Transverse colon (tissue), 4 donors: Measurements from ENCODE around the gene GBX2. TPM values are rescaled to one million over a fixed set of nuclear protein-coding genes. Genes with fewer than 3 reads are reported as not detected.

Experiments
- DNase-seq: peaks from one replicate; pipeline ENCODE4 v3.0.0-alpha.2; 2019
- H3K27ac ChIP-seq, 4 donors: fragments of 200-600 bp; sonication (generic); 2 replicates each; pipeline ENCODE4 v1.5.1; 2016 to 2018; ENCODE audit warnings: inconsistent platforms in 4 of 4
- H3K27me3 ChIP-seq: fragments of 200-600 bp; sonication (generic); 2 replicates; pipeline ENCODE4 v1.5.1; 2017; ENCODE audit warnings: inconsistent platforms
- H3K36me3 ChIP-seq, 4 donors: fragments of 200-600 bp; sonication (generic); 2 replicates each; pipeline ENCODE4 v1.5.1; 2017 to 2019; ENCODE audit warnings: inconsistent platforms in 4 of 4
- H3K4me1 ChIP-seq, 4 donors: fragments of 200-600 bp; sonication (generic); 2 replicates each; pipeline ENCODE4 v1.5.1; 2017 to 2020; ENCODE audit warnings: inconsistent platforms in 4 of 4
- H3K4me3 ChIP-seq, 4 donors: fragments of 200-600 bp; sonication (generic); 1 replicate in 1 of 4; 2 replicates in 3 of 4; pipeline versions ENCODE4 v1.5.1 to v1.6.1; 2017 to 2019; ENCODE audit warnings: inconsistent platforms in 4 of 4
- H3K9me3 ChIP-seq, 2 donors: fragments of 200-600 bp; sonication (generic); 2 replicates each; pipeline ENCODE4 v1.5.1; 2017 to 2019; ENCODE audit warnings: inconsistent platforms in 2 of 2
- CTCF ChIP-seq, 5 experiments: fragments of 200-600 bp in 3 of 5; fragments of 450-650 bp in 2 of 5; sonication (generic) in 3 of 5; IDR thresholded peaks; 1 replicate in 2 of 5; 2 replicates in 3 of 5; pipeline ENCODE4 v1.5.1; 2016 to 2017; ENCODE audit warnings: antibody characterized with exemption in 5 of 5, inconsistent platforms in 3 of 5, mild to moderate bottlenecking in 2 of 5, moderate library complexity in 1 of 5
- EP300 ChIP-seq: sonication (generic); formaldehyde crosslinking; IDR thresholded peaks from one replicate; pipeline ENCODE4 v1.6.1; 2017; ENCODE audit warnings: antibody characterized with exemption, low read depth
- POLR2A ChIP-seq: fragments of 450-650 bp; IDR thresholded peaks from one replicate; pipeline ENCODE4 v1.6.1; 2016; ENCODE audit warnings: antibody characterized with exemption, mild to moderate bottlenecking, moderate library complexity
- POLR2AphosphoS5 ChIP-seq, 3 donors: sonication (generic); formaldehyde crosslinking; IDR thresholded peaks; one replicate each; pipeline ENCODE4 v1.6.1; 2016; ENCODE audit warnings: antibody characterized with exemption in 3 of 3
- WGBS, 2 donors: methylation state at CpG; one replicate each; pipeline ENCODE4 v1.1.5; 2018; ENCODE audit warnings: low coverage in 1 of 2; 5-methylcytosine and 5-hydroxymethylcytosine counted together
- in situ Hi-C, 4 donors: fragments of 200-750 bp; cut with MboI; loops; one replicate each; pipeline versions ENCODE4 v1.15.0 to v1.15.1; 2017; ENCODE audit warnings: low sequenced_read_pairs in 3 of 4, low pct_ligation_motif_present in 1 of 4, low pct_unique_long_range_greater_than_20kb in 1 of 4
- intact Hi-C: fragments of 100-400 bp; cut with DNase I; formaldehyde crosslinking; loops from one replicate; pipeline ENCODE4 v1.15.1; 2023; ENCODE audit warnings: low total_unique reads
- total RNA-seq, 4 donors: library from RNA; depleted of rRNA; stranded (reverse); fragments of >200 nt; gene quantifications; one replicate each; pipeline ENCODE4 v1.1.0, GENCODE V29; 2016

GBX2 gene
- total RNA-seq, 4 donors from 2014 or later, result not detected

GRCh38 chr2:236175548-236176150 lies 7.5 kb upstream of the GBX2 start:
- WGBS, 2 donors, result 24 to 47% methylated on average over 3 to 6 of the region's 6 CpGs
- Histone ChIP-seq H3K27ac (no peak overlapping the region), H3K4me3 (no peak overlapping the region), H3K36me3 (no peaks in the 10 kb centered on the region), H3K9me3 (no peaks in the 10 kb centered on the region), H3K27me3 (peaks cover 100% of the 10 kb centered on the region), H3K4me1 (peaks cover 7 to 53% (median 29%) of the 10 kb centered on the region in 4 donors)
- DNase-seq, result no peak
- TF ChIP-seq EP300 (no peak), CTCF (IDR thresholded peaks at IDR 0.05) (no peak), POLR2AphosphoS5 (IDR thresholded peaks at IDR 0.05) (no peak), POLR2A (no peak)
- in situ Hi-C loops, result loop anchor here in 1 of 4 donors (10.0 kb wide), 1 partner anchor 401 kb away; no protein-coding TSS in a partner anchor
- intact Hi-C loops, result no loop called here

GRCh38 chr2:236173729-236174607 lies 5.8 kb upstream of the GBX2 start:
- no peak for DNase-seq
- no peaks in the 10 kb centered on the region for H3K36me3 ChIP-seq
- TF ChIP-seq CTCF (IDR thresholded peaks at IDR 0.05) (no peak), EP300 (no peak), POLR2A (no peak), POLR2AphosphoS5 (IDR thresholded peaks at IDR 0.05) (no peak)
- peaks cover 7 to 51% (median 25%) of the 10 kb centered on the region in 4 donors for H3K4me1 ChIP-seq
- no peak overlapping the region for H3K4me3 ChIP-seq
- in situ Hi-C loops (loop anchor here in 1 of 4 donors (10.0 kb wide), 1 partner anchor 399 kb away; no protein-coding TSS in a partner anchor), intact Hi-C loops (loop anchor here (5.0 kb wide), 1 partner anchor 387 kb away; no protein-coding TSS in a partner anchor)
- WGBS, 2 donors, result 11% methylated on average over 5 to 18 of the region's 23 CpGs
- H3K27ac ChIP-seq, result no peak overlapping the region
- no peaks in the 10 kb centered on the region for H3K9me3 ChIP-seq
- peaks cover 100% of the 10 kb centered on the region for H3K27me3 ChIP-seq

- whole genome bisulfite sequencing, 2 donors, result 8% methylated on average over 52 of the region's 62 CpGs; no CpG with 5 or more reads in 1 of the 2 donors
- H3K36me3 ChIP-seq, result no peaks in the 10 kb centered on the region
- H3K4me3 ChIP-seq, result no peak overlapping the region
- TF ChIP-seq POLR2AphosphoS5 (IDR thresholded peaks at IDR 0.05) (no peak), POLR2A (no peak), EP300 (no peak), CTCF (IDR thresholded peaks at IDR 0.05) (no peak)
- no peak overlapping the region for H3K27ac ChIP-seq
- peaks cover 6 to 51% (median 25%) of the 10 kb centered on the region in 4 donors for H3K4me1 ChIP-seq
- H3K27me3 ChIP-seq, result peaks cover 100% of the 10 kb centered on the region
- no peak for DNase-seq
- in situ Hi-C loops (loop anchor here in 1 of 4 donors (10.0 kb wide), 1 partner anchor 398 kb away; no protein-coding TSS in a partner anchor), intact Hi-C loops (loop anchor here (5.0 kb wide), 1 partner anchor 386 kb away; no protein-coding TSS in a partner anchor)
- H3K9me3 ChIP-seq, result no peaks in the 10 kb centered on the region
These were observed 5.0 kb upstream of the GBX2 start for GRCh38 chr2:236173036-236173728.
